ENCODE results near the gene LAIR2.

- TF ChIP-seq EZH2 (IDR thresholded peaks at IDR 0.05) (no peak), POLR2AphosphoS5 (IDR thresholded peaks at IDR 0.05; ENCODE audit: borderline replicate concordance, low read depth, low read length) (no peak), FOXP2 (optimal IDR thresholded peaks at IDR 0.05; ENCODE audit: control extremely low read depth, extremely low read length, insufficient read depth) (no peak)
Observed at GRCh38 chr19:54530866-54531265, 28.2 kb downstream of the LAIR2 start.

Data from SK-N-MC (cell line).